Measurements from ENCODE around the gene SEC23A.
"Not testable (repeated sequence)": the region's sequence is repeated elsewhere in the genome, so short reads cannot be mapped to it uniquely, and the experiment has no call there.

DNA sequence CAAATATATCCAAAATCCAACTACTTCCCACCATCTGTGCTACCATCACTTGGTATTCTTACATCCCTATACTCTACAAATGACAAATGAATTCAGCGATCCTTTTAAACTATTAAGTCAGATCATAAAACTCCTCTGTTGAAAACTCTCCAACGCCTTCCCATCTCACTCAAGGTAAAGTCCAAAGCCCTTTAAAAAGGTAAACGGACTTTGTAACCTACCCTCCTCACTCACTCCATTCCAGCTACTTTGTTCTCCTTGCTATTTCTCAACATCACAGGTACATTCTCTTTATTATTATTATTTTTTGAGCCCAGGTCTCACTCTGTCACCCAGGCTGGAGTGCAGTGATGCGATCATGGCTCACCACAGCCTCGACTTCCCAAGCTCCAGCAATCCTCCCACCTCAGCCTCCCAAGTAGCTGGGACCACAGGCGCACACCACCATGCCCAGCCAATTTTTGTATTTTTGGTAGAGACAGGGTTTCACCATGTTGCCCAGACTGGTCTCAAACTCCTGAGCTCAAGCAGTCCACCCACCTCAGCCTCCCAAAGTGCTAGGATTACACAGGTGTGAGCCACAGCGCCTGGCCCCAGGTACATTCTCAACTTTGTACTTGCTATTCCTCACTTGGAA is 33.7 kb downstream of the SEC23A start:
- TF ChIP-seq, protein P1, sequence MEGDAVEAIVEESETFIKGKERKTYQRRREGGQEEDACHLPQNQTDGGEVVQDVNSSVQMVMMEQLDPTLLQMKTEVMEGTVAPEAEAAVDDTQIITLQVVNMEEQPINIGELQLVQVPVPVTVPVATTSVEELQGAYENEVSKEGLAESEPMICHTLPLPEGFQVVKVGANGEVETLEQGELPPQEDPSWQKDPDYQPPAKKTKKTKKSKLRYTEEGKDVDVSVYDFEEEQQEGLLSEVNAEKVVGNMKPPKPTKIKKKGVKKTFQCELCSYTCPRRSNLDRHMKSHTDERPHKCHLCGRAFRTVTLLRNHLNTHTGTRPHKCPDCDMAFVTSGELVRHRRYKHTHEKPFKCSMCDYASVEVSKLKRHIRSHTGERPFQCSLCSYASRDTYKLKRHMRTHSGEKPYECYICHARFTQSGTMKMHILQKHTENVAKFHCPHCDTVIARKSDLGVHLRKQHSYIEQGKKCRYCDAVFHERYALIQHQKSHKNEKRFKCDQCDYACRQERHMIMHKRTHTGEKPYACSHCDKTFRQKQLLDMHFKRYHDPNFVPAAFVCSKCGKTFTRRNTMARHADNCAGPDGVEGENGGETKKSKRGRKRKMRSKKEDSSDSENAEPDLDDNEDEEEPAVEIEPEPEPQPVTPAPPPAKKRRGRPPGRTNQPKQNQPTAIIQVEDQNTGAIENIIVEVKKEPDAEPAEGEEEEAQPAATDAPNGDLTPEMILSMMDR (IDR thresholded peaks at IDR 0.05; ENCODE audit: low read depth, low read length), result not testable (repeated sequence)
- TF ChIP-seq EZH2phosphoT487 (IDR thresholded peaks at IDR 0.05; ENCODE audit: low read depth), result not testable (repeated sequence)
